GM10266 (cell line): Measurements from ENCODE around the gene SLC39A7.
A peak's percentile ranks its signal among the peaks of the same experiment; 100 is the strongest.

Source experiments
- DNase-seq: peaks from one replicate; pipeline ENCODE4 v3.0.0; 2012; ENCODE audit errors: extremely low spot score
- TF ChIP-seq, protein P1 (sequence below): IDR thresholded peaks from 2 replicates; pipeline ENCODE4 v1.5.1; 2012; ENCODE audit warnings: mild to moderate bottlenecking, low read depth; ENCODE audit not compliant: control insufficient read depth, insufficient read depth; ENCODE audit errors: missing control alignments

Gene SLC39A7

DNA sequence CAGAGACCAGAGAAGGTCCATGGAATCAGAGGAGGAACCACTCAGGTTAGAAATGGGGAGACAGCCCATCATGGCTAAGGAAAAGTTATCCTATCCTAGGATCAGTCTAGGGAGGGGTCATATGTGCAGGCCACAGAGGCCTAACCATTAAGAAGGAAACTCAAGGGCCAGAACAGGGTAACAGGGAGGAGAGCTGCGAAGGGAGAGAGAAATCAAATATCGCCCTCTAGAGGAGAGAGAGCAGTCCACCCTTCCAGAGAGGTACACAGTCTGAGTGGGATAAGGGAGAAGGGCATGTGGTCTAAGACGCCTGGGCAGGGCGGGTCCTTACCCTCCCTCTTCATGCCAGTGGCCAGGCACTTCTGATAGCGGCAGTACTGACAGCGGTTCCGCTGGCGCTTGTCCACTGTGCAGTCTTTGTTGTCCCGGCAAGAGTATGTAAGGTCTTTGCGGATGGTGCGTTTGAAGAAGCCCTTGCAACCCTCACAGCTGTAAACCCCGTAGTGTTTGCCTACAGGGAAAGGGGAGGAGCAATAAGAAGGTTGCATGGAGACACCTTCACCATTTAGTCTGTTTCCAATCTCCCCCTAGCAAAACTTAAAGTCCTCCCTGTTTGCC, 3.1 kb upstream of the SLC39A7 start:
- DNase-seq, result peak; percentile 83
- TF ChIP-seq, protein P1, sequence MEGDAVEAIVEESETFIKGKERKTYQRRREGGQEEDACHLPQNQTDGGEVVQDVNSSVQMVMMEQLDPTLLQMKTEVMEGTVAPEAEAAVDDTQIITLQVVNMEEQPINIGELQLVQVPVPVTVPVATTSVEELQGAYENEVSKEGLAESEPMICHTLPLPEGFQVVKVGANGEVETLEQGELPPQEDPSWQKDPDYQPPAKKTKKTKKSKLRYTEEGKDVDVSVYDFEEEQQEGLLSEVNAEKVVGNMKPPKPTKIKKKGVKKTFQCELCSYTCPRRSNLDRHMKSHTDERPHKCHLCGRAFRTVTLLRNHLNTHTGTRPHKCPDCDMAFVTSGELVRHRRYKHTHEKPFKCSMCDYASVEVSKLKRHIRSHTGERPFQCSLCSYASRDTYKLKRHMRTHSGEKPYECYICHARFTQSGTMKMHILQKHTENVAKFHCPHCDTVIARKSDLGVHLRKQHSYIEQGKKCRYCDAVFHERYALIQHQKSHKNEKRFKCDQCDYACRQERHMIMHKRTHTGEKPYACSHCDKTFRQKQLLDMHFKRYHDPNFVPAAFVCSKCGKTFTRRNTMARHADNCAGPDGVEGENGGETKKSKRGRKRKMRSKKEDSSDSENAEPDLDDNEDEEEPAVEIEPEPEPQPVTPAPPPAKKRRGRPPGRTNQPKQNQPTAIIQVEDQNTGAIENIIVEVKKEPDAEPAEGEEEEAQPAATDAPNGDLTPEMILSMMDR, result peak; percentile 74

DNA sequence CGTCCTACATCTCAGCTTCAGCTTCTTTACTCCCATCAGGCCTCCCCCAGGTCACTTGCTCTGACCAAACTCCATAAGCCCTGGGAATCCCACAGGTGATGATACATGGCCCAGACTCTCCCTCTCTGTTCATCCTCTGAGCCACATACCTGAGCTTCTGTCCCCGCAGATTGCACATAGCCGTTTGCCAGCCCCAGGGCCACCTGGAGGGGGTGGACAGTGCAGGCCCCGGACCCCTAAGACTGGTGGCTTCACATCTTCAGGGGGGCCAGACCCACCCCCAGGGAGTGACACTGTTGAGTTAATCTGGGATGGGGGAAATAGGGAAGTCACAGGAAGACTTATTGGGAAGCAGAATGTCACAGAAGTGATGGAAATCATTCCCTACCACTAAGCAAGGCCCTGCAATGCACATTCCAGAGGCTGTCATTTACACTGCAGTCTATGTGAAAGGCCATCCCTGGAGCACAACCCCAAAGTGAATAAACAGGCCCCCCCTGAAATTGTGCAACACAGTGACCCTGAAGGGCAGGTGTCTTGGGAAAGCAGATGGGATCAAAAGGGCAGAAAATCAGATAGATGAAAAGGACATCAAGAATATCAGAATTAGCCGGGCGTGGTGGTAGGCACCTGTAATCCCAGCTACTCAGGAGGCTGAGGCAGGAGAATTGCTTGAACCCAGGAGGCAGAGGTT, 2.4 kb upstream of the SLC39A7 start:
- TF ChIP-seq, protein P1, result no peak
- no peak for DNase-seq

DNA sequence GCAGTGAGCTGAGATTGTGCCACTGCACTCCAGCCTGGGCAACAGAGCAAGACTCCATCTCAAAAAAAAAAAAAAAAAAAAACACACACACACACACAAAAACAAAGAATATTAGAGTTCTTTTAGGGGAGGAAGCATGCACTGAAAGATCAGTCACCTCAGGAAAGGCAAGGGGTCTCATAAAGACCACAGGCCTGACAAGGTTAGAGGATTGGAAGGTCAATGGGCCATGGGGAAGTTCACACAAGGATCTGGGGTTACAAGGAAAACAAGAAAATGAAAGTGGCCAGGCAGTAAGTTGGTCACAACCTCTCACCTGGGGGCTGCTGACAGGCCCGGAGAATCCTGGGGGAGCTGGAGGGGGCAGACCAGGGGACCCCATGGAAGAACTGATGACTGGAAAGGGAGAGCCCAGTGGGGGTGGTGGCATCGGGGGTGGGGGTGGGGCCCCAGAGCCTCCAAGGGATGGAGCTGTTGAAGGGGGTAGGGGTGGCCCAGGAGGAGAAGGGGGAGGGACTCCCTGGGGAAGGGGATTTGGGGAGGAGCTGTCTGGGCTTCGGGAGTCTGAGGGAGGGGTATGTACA, 1.7 kb upstream of the SLC39A7 start:
- TF ChIP-seq, protein P1, result no peak
- no peak for DNase-seq

DNA sequence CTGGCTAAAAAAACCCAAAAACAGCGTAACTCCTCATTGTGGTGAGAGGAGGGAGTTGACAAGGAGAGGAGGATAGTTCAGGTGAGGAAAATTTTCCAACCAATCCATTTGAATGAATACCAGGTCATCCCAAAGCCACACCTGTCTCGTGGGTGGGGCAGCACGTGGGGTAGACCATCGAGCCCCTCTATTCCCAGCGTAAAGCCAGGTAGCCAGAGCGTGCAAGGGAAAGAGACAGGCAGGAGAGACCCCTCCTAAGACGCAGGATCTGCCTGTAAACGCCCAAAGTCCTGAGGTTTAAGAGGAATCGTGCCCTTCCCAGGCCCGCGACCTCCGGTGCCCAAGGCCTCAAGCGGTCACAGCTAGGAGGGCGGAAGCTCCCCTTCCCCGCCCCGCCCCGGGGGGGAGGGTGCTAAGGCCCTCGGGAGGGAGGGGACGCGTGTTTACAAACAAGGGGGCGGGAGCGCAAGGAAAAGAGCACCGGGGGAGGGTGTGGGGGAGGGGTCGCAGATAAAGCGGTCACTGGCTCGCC, 914 bp upstream of the SLC39A7 start:
- TF ChIP-seq, protein P1, result no peak
- peak; percentile 89 for DNase-seq

DNA sequence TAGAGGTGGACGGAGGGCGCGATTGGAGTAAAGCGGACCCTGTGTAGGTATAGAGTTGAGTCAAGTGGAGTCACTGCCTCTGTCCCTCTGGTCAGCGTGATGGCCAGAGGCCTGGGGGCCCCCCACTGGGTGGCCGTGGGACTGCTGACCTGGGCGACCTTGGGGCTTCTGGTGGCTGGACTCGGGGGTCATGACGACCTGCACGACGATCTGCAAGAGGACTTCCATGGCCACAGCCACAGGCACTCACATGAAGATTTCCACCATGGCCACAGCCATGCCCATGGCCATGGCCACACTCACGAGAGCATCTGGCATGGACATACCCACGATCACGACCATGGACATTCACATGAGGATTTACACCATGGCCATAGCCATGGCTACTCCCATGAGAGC, 479 bp downstream of the SLC39A7 start:
- TF ChIP-seq, protein P1, result peak; percentile 23
- no peak for DNase-seq

DNA sequence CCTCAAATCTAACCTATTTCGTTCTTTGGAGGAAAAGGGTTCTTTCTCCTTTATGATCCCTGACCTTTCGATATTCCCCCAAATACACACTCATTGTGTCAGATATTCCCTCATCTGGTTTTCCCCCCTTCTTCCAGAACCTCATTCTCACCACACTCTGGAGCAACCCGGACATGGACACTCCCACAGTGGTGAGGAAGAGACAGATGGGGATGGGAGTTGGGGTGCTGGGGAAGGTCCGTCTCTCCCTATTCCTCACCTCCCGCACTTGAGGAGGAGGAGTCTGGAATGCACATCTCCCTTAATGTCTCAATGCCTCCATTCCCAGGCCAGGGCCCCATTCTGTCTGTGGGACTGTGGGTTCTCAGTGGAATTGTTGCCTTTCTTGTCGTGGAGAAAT, 1.3 kb downstream of the SLC39A7 start:
- TF ChIP-seq, protein P1, result no peak
- DNase-seq, result no peak

DNA sequence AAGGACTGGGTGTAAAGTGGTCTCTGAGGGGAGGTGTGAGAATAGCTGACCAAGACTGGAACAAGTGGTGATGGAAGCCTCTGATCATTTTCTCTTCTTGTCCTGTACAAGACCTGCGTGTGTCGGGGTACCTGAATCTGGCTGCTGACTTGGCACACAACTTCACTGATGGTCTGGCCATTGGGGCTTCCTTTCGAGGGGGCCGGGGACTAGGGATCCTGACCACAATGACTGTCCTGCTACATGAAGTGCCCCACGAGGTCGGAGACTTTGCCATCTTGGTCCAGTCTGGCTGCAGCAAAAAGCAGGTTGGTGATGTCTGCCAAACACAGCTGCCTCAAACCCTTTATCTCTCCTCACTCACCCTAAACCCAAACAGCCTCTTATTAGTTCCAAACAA, 2.1 kb downstream of the SLC39A7 start:
- TF ChIP-seq, protein P1, result no peak
- DNase-seq, result no peak
